Mesendoderm (in vitro differentiated cells): Measurements from ENCODE around the gene KIAA2012.

Experiments
- DNase-seq: peaks from one replicate; pipeline ENCODE4 v3.0.0; 2013
- H2AK5ac ChIP-seq: 2 replicates; pipeline ENCODE4 v1.6.1; 2013; ENCODE audit warnings: low read length, inconsistent platforms
- H2BK120ac ChIP-seq: 2 replicates; pipeline ENCODE4 v1.6.1; 2013; ENCODE audit warnings: low read depth, mild to moderate bottlenecking, low read length, moderate library complexity, mixed read lengths
- H2BK15ac ChIP-seq: replicated peaks from 2 replicates; pipeline ENCODE4 v1.6.1; 2013; ENCODE audit warnings: low read depth, mild to moderate bottlenecking, moderate library complexity
- H2BK5ac ChIP-seq: 2 replicates; pipeline ENCODE4 v1.6.1; 2013; ENCODE audit warnings: low read length, inconsistent platforms
- H3K18ac ChIP-seq: 2 replicates; pipeline ENCODE4 v1.6.1; 2013; ENCODE audit warnings: mild to moderate bottlenecking, low read length, mixed read lengths
- H3K23ac ChIP-seq: one replicate; pipeline ENCODE4 v1.6.1; 2013; ENCODE audit warnings: low read length
- H3K27ac ChIP-seq: 2 replicates; pipeline ENCODE4 v1.5.1; 2013; ENCODE audit warnings: low read depth, mild to moderate bottlenecking, inconsistent platforms, low read length, moderate library complexity
- H3K27me3 ChIP-seq: 2 replicates; pipeline ENCODE4 v1.6.1; 2013; ENCODE audit warnings: low read length, control low read depth, mild to moderate bottlenecking, inconsistent platforms; ENCODE audit not compliant: insufficient read depth, poor library complexity
- H3K36me3 ChIP-seq: 2 replicates; pipeline ENCODE4 v1.6.1; 2013; ENCODE audit warnings: low read length, inconsistent platforms; ENCODE audit not compliant: control insufficient read depth, insufficient read depth
- H3K4ac ChIP-seq: one replicate; pipeline ENCODE4 v1.6.1; 2013; ENCODE audit warnings: low read depth, mild to moderate bottlenecking, low read length, moderate library complexity
- H3K4me1 ChIP-seq: 2 replicates; pipeline ENCODE4 v1.6.1; 2013; ENCODE audit warnings: low read depth, low read length, inconsistent platforms; ENCODE audit not compliant: control insufficient read depth
- H3K4me2 ChIP-seq: 2 replicates; pipeline ENCODE4 v1.6.1; 2013; ENCODE audit warnings: low read length
- H3K4me3 ChIP-seq: 2 replicates; pipeline ENCODE4 v1.5.1; 2013; ENCODE audit warnings: mild to moderate bottlenecking, low read length
- H3K56ac ChIP-seq: one replicate; pipeline ENCODE4 v1.6.1; 2013; ENCODE audit warnings: low read length
- H3K79me1 ChIP-seq: 2 replicates; pipeline ENCODE4 v1.6.1; 2013; ENCODE audit warnings: low read length, inconsistent platforms
- H3K79me2 ChIP-seq: 2 replicates; pipeline ENCODE4 v1.6.1; 2013; ENCODE audit warnings: mild to moderate bottlenecking, low read length; ENCODE audit not compliant: control insufficient read depth, insufficient read depth
- H3K9ac ChIP-seq: 2 replicates; pipeline ENCODE4 v1.6.1; 2013; ENCODE audit warnings: low read length, inconsistent platforms
- H4K5ac ChIP-seq: one replicate; pipeline ENCODE4 v1.6.1; 2013; ENCODE audit warnings: low read length
- H4K8ac ChIP-seq: one replicate; pipeline ENCODE4 v1.6.1; 2013; ENCODE audit warnings: low read depth, mild to moderate bottlenecking, control low read depth, low read length, moderate library complexity
- WGBS: extraction: QIAGEN DNeasy Blood & Tissue Kit; methylation state at CpG from one replicate; pipeline ENCODE4 v1.1.7; 2013; ENCODE audit warnings: low lambda C conversion rate, missing lambda C conversion rate; ENCODE audit not compliant: insufficient coverage; ENCODE audit errors: extremely low coverage; 5-methylcytosine and 5-hydroxymethylcytosine counted together

KIAA2012 gene

GRCh38 chr2:202158796-202159195 lies 85.7 kb downstream of the KIAA2012 start:
- no CpG with 5 or more reads among the region's 5 CpGs for WGBS

GRCh38 chr2:202161151-202161835 lies 88.2 kb downstream of the KIAA2012 start:
- Histone ChIP-seq H3K56ac (no peak overlapping the region), H3K79me1 (no peaks in the 10 kb centered on the region), H3K4ac (no peak overlapping the region), H4K5ac (peak overlapping the region; percentile 16), H3K27me3 (no peaks in the 10 kb centered on the region), H3K18ac (no peak overlapping the region), H2AK5ac (no peak overlapping the region), H4K8ac (no peak overlapping the region), H3K23ac (no peak overlapping the region), H3K4me2 (no peak overlapping the region), H2BK15ac (no peak overlapping the region), H3K79me2 (no peaks in the 10 kb centered on the region), H3K4me3 (no peak overlapping the region), H3K9ac (no peak overlapping the region), H2BK120ac (no peak overlapping the region), H2BK5ac (peak overlapping the region; percentile 21), H3K4me1 (peaks cover 3% of the 10 kb centered on the region), H3K27ac (no peak overlapping the region), H3K36me3 (no peaks in the 10 kb centered on the region)
- no peak for DNase-seq
- no CpG with 5 or more reads among the region's 8 CpGs for WGBS

More at GRCh38 chr2:202158796-202159195, 85.7 kb downstream of the KIAA2012 start:
- no peak for DNase-seq
- no peaks in the 10 kb centered on the region for H3K79me1 ChIP-seq
- no peak overlapping the region for H3K4me3 ChIP-seq
- H3K79me2 ChIP-seq = no peaks in the 10 kb centered on the region
- H2BK120ac ChIP-seq = no peak overlapping the region
- no peak overlapping the region for H3K9ac ChIP-seq
- H4K5ac ChIP-seq = no peak overlapping the region
- no peak overlapping the region for H3K4ac ChIP-seq
- no peak overlapping the region for H3K27ac ChIP-seq
- no peak overlapping the region for H3K4me2 ChIP-seq
- H3K36me3 ChIP-seq = no peaks in the 10 kb centered on the region
- no peak overlapping the region for H4K8ac ChIP-seq
- H2BK5ac ChIP-seq = no peak overlapping the region
- H3K56ac ChIP-seq = no peak overlapping the region
- no peak overlapping the region for H2AK5ac ChIP-seq
- no peaks in the 10 kb centered on the region for H3K27me3 ChIP-seq
- H2BK15ac ChIP-seq = no peak overlapping the region
- no peaks in the 10 kb centered on the region for H3K4me1 ChIP-seq
- no peak overlapping the region for H3K18ac ChIP-seq
- no peak overlapping the region for H3K23ac ChIP-seq

GRCh38 chr2:202164411-202164810 lies 91.4 kb downstream of the KIAA2012 start:
- peak; percentile 89 for DNase-seq
- H3K4me2 ChIP-seq = no peak overlapping the region
- no peak overlapping the region for H2BK120ac ChIP-seq
- H3K27ac ChIP-seq = peak overlapping the region; percentile 52
- H4K5ac ChIP-seq = no peak overlapping the region
- H3K4ac ChIP-seq = no peak overlapping the region
- no peak overlapping the region for H2BK15ac ChIP-seq
- no peaks in the 10 kb centered on the region for H3K36me3 ChIP-seq
- no peaks in the 10 kb centered on the region for H3K27me3 ChIP-seq
- no peak overlapping the region for H3K56ac ChIP-seq
- no peak overlapping the region for H2AK5ac ChIP-seq
- H3K79me2 ChIP-seq = no peaks in the 10 kb centered on the region
- H4K8ac ChIP-seq = no peak overlapping the region
- no peak overlapping the region for H3K4me3 ChIP-seq
- H3K9ac ChIP-seq = no peak overlapping the region
- H3K23ac ChIP-seq = no peak overlapping the region
- peaks cover 3% of the 10 kb centered on the region for H3K4me1 ChIP-seq
- no peak overlapping the region for H3K18ac ChIP-seq
- H3K79me1 ChIP-seq = no peaks in the 10 kb centered on the region
- WGBS = no CpG with 5 or more reads among the region's 3 CpGs
- no peak overlapping the region for H2BK5ac ChIP-seq

- WGBS = no CpG with 5 or more reads among the region's 5 CpGs
- no peak overlapping the region for H3K9ac ChIP-seq
- DNase-seq = no peak
- no peaks in the 10 kb centered on the region for H3K79me2 ChIP-seq
- H3K79me1 ChIP-seq = no peaks in the 10 kb centered on the region
- H2BK15ac ChIP-seq = no peak overlapping the region
- peaks cover 3% of the 10 kb centered on the region for H3K4me1 ChIP-seq
- no peak overlapping the region for H2BK120ac ChIP-seq
- no peak overlapping the region for H3K56ac ChIP-seq
- no peak overlapping the region for H2AK5ac ChIP-seq
- no peak overlapping the region for H3K4me2 ChIP-seq
- H4K8ac ChIP-seq = no peak overlapping the region
- H3K4ac ChIP-seq = no peak overlapping the region
- no peak overlapping the region for H3K18ac ChIP-seq
- no peak overlapping the region for H3K4me3 ChIP-seq
- H4K5ac ChIP-seq = no peak overlapping the region
- H3K27ac ChIP-seq = no peak overlapping the region
- H3K27me3 ChIP-seq = no peaks in the 10 kb centered on the region
- no peaks in the 10 kb centered on the region for H3K36me3 ChIP-seq
- no peak overlapping the region for H3K23ac ChIP-seq
- H2BK5ac ChIP-seq = no peak overlapping the region
Observed at GRCh38 chr2:202165208-202165607, 92.2 kb downstream of the KIAA2012 start.

- no peak overlapping the region for H3K27ac ChIP-seq
Observed at GRCh38 chr2:202165945-202166344, 92.9 kb downstream of the KIAA2012 start.

GRCh38 chr2:202169131-202169530 lies 96.1 kb downstream of the KIAA2012 start:
- H3K79me2 ChIP-seq = no peaks in the 10 kb centered on the region
- H4K8ac ChIP-seq = no peak overlapping the region
- H3K56ac ChIP-seq = no peak overlapping the region
- no peak overlapping the region for H2BK15ac ChIP-seq
- no peak overlapping the region for H3K9ac ChIP-seq
- H3K4ac ChIP-seq = no peak overlapping the region
- H2AK5ac ChIP-seq = no peak overlapping the region
- no peak overlapping the region for H2BK120ac ChIP-seq
- no peak overlapping the region for H2BK5ac ChIP-seq
- H3K18ac ChIP-seq = no peak overlapping the region
- H3K4me3 ChIP-seq = no peak overlapping the region
- H3K4me1 ChIP-seq = peaks cover under 1% of the 10 kb centered on the region
- no peak overlapping the region for H3K4me2 ChIP-seq
- no peak overlapping the region for H3K27ac ChIP-seq
- no peaks in the 10 kb centered on the region for H3K27me3 ChIP-seq
- no peak overlapping the region for H3K23ac ChIP-seq
- no peaks in the 10 kb centered on the region for H3K79me1 ChIP-seq
- H4K5ac ChIP-seq = no peak overlapping the region
- DNase-seq = no peak
- no peaks in the 10 kb centered on the region for H3K36me3 ChIP-seq

More at GRCh38 chr2:202165945-202166344, 92.9 kb downstream of the KIAA2012 start:
- no peak overlapping the region for H3K56ac ChIP-seq
- H3K4me1 ChIP-seq = peaks cover 3% of the 10 kb centered on the region
- H2BK5ac ChIP-seq = no peak overlapping the region
- H2AK5ac ChIP-seq = no peak overlapping the region
- no CpG with 5 or more reads among the region's 1 CpG for WGBS
- H3K27me3 ChIP-seq = no peaks in the 10 kb centered on the region
- no peak overlapping the region for H3K4me3 ChIP-seq
- H2BK120ac ChIP-seq = no peak overlapping the region
- no peak overlapping the region for H3K9ac ChIP-seq
- no peaks in the 10 kb centered on the region for H3K79me2 ChIP-seq
- no peak overlapping the region for H3K4ac ChIP-seq
- H4K5ac ChIP-seq = no peak overlapping the region
- DNase-seq = no peak
- no peak overlapping the region for H3K23ac ChIP-seq
- no peak overlapping the region for H2BK15ac ChIP-seq
- no peak overlapping the region for H3K4me2 ChIP-seq
- no peaks in the 10 kb centered on the region for H3K36me3 ChIP-seq
- no peak overlapping the region for H4K8ac ChIP-seq
- H3K79me1 ChIP-seq = no peaks in the 10 kb centered on the region
- no peak overlapping the region for H3K18ac ChIP-seq
